ENCODE data around the gene TMEM267. TPM values are rescaled to one million over a fixed set of nuclear protein-coding genes. Genes with fewer than 3 reads are reported as not detected.

The TMEM267 gene
- total and polyA plus RNA-seq, 2 of the 8 experiments (the other 6 are each of a cell fraction or from before 2014, with no cell fraction given), result 4.8 to 6.2 TPM

DNA sequence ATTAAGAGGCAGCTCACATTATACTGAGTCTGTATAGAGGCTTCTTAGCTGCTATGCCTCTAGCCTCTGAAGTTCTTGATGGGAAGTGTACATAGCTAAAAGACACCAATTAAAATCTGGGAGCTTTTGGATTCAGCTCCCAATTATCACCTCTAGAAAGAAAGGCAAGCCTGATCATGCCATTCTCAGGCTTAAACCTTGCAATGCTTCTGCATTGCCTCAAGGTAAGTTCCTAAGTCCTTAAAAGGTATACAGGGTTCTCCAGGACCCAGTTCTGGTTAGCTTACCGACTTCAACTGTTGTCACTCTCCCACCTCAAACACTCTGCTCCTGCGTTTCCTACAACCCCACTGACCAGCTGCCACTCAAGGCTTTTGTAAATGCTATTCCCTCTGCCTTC, 54.0 kb downstream of the TMEM267 start:
- Histone ChIP-seq H2BK20ac (ENCODE audit: low read length) (no peak overlapping the region), H2AK5ac (ENCODE audit: low read depth, low read length) (no peak overlapping the region), H2BK5ac (ENCODE audit: low read depth, low read length) (no peak overlapping the region), H3K27ac (ENCODE audit: low read depth, low read length) (no peak overlapping the region), H3K4me3 (ENCODE audit: extremely low read depth in 1 of 4, insufficient read depth in 2 of 4, low read depth in 3 of 4, low read length in 4 of 4) (no peak overlapping the region), H3K4me2 (ENCODE audit: insufficient read depth in 1 of 2, low read depth in 2 of 2, low read length in 2 of 2) (no peak overlapping the region), H3K18ac (ENCODE audit: extremely low read depth, low read length) (no peak overlapping the region), H4K8ac (ENCODE audit: extremely low read depth, insufficient read depth, low read length) (no peak overlapping the region), H2BK15ac (ENCODE audit: low read length) (no peak overlapping the region), H3K23ac (ENCODE audit: insufficient read length) (no peak overlapping the region), H4K5ac (ENCODE audit: insufficient read length, low read depth, low read length) (no peak overlapping the region), H2AFZ (ENCODE audit: low read length) (no peak overlapping the region), H3K4ac (replicated peaks; ENCODE audit: insufficient read length, low read depth, low read length) (no peak overlapping the region), H3K4me1 (replicated peaks in 1 of 4; ENCODE audit: control insufficient read depth in 3 of 4, insufficient read depth in 4 of 4, low read length in 3 of 4) (no peaks in the 10 kb centered on the region), H3K9me3 (ENCODE audit: insufficient read depth in 2 of 2, low read depth in 1 of 2, low read length in 1 of 2) (peaks cover 0 to 2% of the 10 kb centered on the region in 2 experiments; a peak in 1 of 4 replicates), H2BK120ac (replicated peaks; ENCODE audit: low read depth, low read length) (no peak overlapping the region), H4K91ac (replicated peaks; ENCODE audit: insufficient read length, low read length) (no peak overlapping the region), H3K14ac (ENCODE audit: insufficient read length) (no peak overlapping the region), H3K23me2 (ENCODE audit: low read depth, low read length) (no peaks in the 10 kb centered on the region), H3K9ac (replicated peaks in 1 of 4; ENCODE audit: extremely low read depth in 1 of 4, low read depth in 3 of 4, low read length in 3 of 4) (no peak overlapping the region), H3K79me2 (ENCODE audit: control insufficient read depth in 1 of 2, insufficient read depth in 2 of 2, low read length in 2 of 2) (no peaks in the 10 kb centered on the region), H3K79me1 (ENCODE audit: low read depth, low read length) (no peaks in the 10 kb centered on the region), H3K27me3 (replicated peaks in 1 of 4; ENCODE audit: control insufficient read depth in 3 of 4, extremely low read depth in 1 of 4, insufficient read depth in 3 of 4, low read length in 3 of 4) (no peaks in the 10 kb centered on the region), H3K36me3 (ENCODE audit: control insufficient read depth in 2 of 4, insufficient read depth in 4 of 4, low read length in 3 of 4) (no peaks in the 10 kb centered on the region; a peak in 2 of 8 replicates), H2BK12ac (ENCODE audit: low read depth, low read length) (no peak overlapping the region), H4K20me1 (replicated peaks in 1 of 2; ENCODE audit: control insufficient read depth in 1 of 2, insufficient read depth in 2 of 2, low read length in 2 of 2) (no peaks in the 10 kb centered on the region), H3K56ac (replicated peaks; ENCODE audit: insufficient read length, low read depth, low read length) (no peak overlapping the region)
- ChIA-PET POLR2A (ENCODE audit: partially characterized antibody) (no interaction called here), CTCF (ENCODE audit: partially characterized antibody) (interaction anchor here (0.9 to 1.4 kb wide), 2 partner anchors 39 to 54 kb away, joined by 3 read pairs; partner anchors contain the start of gene TMEM267)
- DNase-seq (ENCODE audit: low read depth in 1 of 2, low spot score in 2 of 2) (no peak), FAIRE-seq (no peak)
- WGBS, 2 experiments (ENCODE audit: extremely low coverage in 1 of 2, insufficient coverage in 1 of 2, insufficient read length in 1 of 2, insufficient replicate concordance in 2 of 2, low coverage in 1 of 2, low lambda C conversion rate in 2 of 2, missing lambda C conversion rate in 1 of 2), result 85% methylated on average over 2 of the region's 2 CpGs; no CpG with 5 or more reads in 1 of the 2 experiments
- TF ChIP-seq BCL11A (IDR thresholded peaks at IDR 0.05; ENCODE audit: low read depth in 2 of 2, low read length in 2 of 2) (no peak), CHD1 (IDR thresholded peaks at IDR 0.05; ENCODE audit: low read depth, low read length) (no peak), MAX (IDR thresholded peaks at IDR 0.05) (no peak), SP2 (IDR thresholded peaks at IDR 0.05; ENCODE audit: low read length) (no peak), KDM1A (IDR thresholded peaks at IDR 0.05; ENCODE audit: borderline replicate concordance, low read length) (no peak), TAF7 (optimal IDR thresholded peaks at IDR 0.05; ENCODE audit: borderline replicate concordance, low read depth, low read length) (no peak), JUN (IDR thresholded peaks at IDR 0.05; ENCODE audit: low read depth, low read length) (no peak), FOSL1 (IDR thresholded peaks at IDR 0.05; ENCODE audit: insufficient read depth, low read depth, low read length) (no peak), GABPA (IDR thresholded peaks at IDR 0.05; ENCODE audit: borderline replicate concordance, insufficient read depth, low read length) (no peak), USF2 (IDR thresholded peaks at IDR 0.05; ENCODE audit: low read length) (no peak), RAD21 (IDR thresholded peaks at IDR 0.05 in 1 of 2, conservative IDR thresholded peaks at IDR 0.05 in 1 of 2; ENCODE audit: low read depth in 2 of 2, low read length in 2 of 2) (no peak), GTF2F1 (IDR thresholded peaks at IDR 0.05; ENCODE audit: borderline replicate concordance, low read depth, low read length) (no peak), SAP30 (IDR thresholded peaks at IDR 0.05; ENCODE audit: insufficient read depth, insufficient replicate concordance, low read length) (no peak)

Data from H1 (cell line).